ENCODE results near the gene NRG3.

- TF ChIP-seq CTCF (IDR thresholded peaks at IDR 0.05) = no peak
- TF ChIP-seq POLR2A (IDR thresholded peaks at IDR 0.05) = no peak
Measured at GRCh38 chr10:82277591-82277990, 402.6 kb downstream of the NRG3 start.

Measured in gastroesophageal sphincter (tissue), 3 donors.